K562 (cell line): ENCODE results near the gene FOXN1. TPM values are rescaled to one million over a fixed set of nuclear protein-coding genes. Genes with fewer than 3 reads are reported as not detected.
"Not testable (repeated sequence)": the region's sequence is repeated elsewhere in the genome, so short reads cannot be mapped to it uniquely, and the experiment has no call there.

ENCODE experiments used
- ATAC-seq: fragments of 200-7000 bp; cut with Tn5 transposase; 3 replicates; pipeline ENCODE4 v1.9.1; 2020; ENCODE audit warnings: moderate library complexity
- BruUV-seq: library from RNA; stranded (reverse); fragments of 400-500 nt; replicated peaks from 2 replicates; lab custom pipeline; 2021; lab: Mats Ljungman, UMichigan
- CTCF ChIA-PET: fragments of 300-600 bp; formaldehyde crosslinking; extraction: SDS; loops from one replicate; lab custom pipeline; 2021; ENCODE audit warnings: low intra/inter-chr PET ratio; lab: Yijun Ruan, JAX
- POLR2A ChIA-PET: fragments of 300-600, 350-650 bp; sonication (Branson Sonifier 250); formaldehyde crosslinking; extraction: SDS; loops from one replicate; lab custom pipeline; 2021; ENCODE audit warnings: antibody characterized with exemption, inconsistent platforms; lab: Yijun Ruan, JAX
- DNase-seq, 4 experiments: peaks; one replicate each; pipeline versions ENCODE4 v3.0.0 to v3.0.0-alpha.2; 2011 to 2018; ENCODE audit warnings: low spot score in 3 of 4, mixed read lengths in 3 of 4; ENCODE audit errors: extremely low read depth in 1 of 4
- FAIRE-seq: peaks from 2 replicates; lab custom pipeline; 2011; peaks lifted over from hg19 to GRCh38; lab: Jason Lieb, UNC
- H2AFZ ChIP-seq: 2 replicates; pipeline ENCODE4 v1.6.0; 2011; ENCODE audit warnings: low read depth, low read length, control low read depth, inconsistent platforms
- H3K27ac ChIP-seq: fragments of 200-600 bp; 3 replicates; pipeline ENCODE4 v1.8.0; 2011; ENCODE audit warnings: low read depth, mild to moderate bottlenecking, control low read depth, inconsistent platforms, low read length, moderate library complexity, mixed read lengths; ENCODE audit errors: extremely low read depth
- H3K27me3 ChIP-seq, 2 experiments: fragments of 300-600 bp in 1 of 2; 2 replicates in 1 of 2; 3 replicates in 1 of 2; pipeline versions ENCODE4 v1.6.0 to v1.8.0; 2011; ENCODE audit warnings: inconsistent platforms in 2 of 2, low read length in 2 of 2, mild to moderate bottlenecking in 1 of 2, mixed read lengths in 1 of 2, moderate library complexity in 1 of 2; ENCODE audit not compliant: control insufficient read depth in 2 of 2, insufficient read depth in 2 of 2
- H3K36me3 ChIP-seq: fragments of 300-600 bp; 3 replicates; pipeline ENCODE4 v1.8.0; 2011; ENCODE audit warnings: mild to moderate bottlenecking, low read length, inconsistent platforms; ENCODE audit not compliant: control insufficient read depth, insufficient read depth
- H3K4me1 ChIP-seq, 2 experiments: fragments of 200-600 bp in 1 of 2; replicated peaks in 1 of 2; 2 replicates in 1 of 2; 3 replicates in 1 of 2; pipeline versions ENCODE4 v1.5.1 to v1.8.0; 2011; ENCODE audit warnings: inconsistent platforms in 2 of 2, low read length in 2 of 2, mild to moderate bottlenecking in 1 of 2, mixed read lengths in 1 of 2, moderate library complexity in 1 of 2; ENCODE audit not compliant: control insufficient read depth in 2 of 2, insufficient read depth in 2 of 2
- H3K4me2 ChIP-seq: 2 replicates; pipeline ENCODE4 v1.6.1; 2011; ENCODE audit warnings: low read length, control low read depth, inconsistent platforms, mixed read lengths; ENCODE audit not compliant: insufficient read depth
- H3K4me3 ChIP-seq: fragments of 200-600 bp; sonication (generic), shearing (Covaris generic); 2 replicates; pipeline ENCODE4 v1.5.1; 2016; ENCODE audit warnings: control low read depth, inconsistent platforms
- H3K79me2 ChIP-seq: fragments of 200-600 bp; 3 replicates; pipeline ENCODE4 v1.8.0; 2011; ENCODE audit warnings: low read length, inconsistent platforms; ENCODE audit not compliant: control insufficient read depth, insufficient read depth
- H3K9ac ChIP-seq, 2 experiments: 2 replicates each; pipeline versions ENCODE4 v1.6.0 to v1.6.1; 2011; ENCODE audit warnings: low read depth in 2 of 2, low read length in 2 of 2, control low read depth in 1 of 2, inconsistent platforms in 1 of 2, mild to moderate bottlenecking in 1 of 2, mixed read lengths in 1 of 2; ENCODE audit not compliant: insufficient read depth in 1 of 2
- H3K9me1 ChIP-seq: one replicate; pipeline ENCODE4 v1.6.0; 2011; ENCODE audit warnings: inconsistent platforms, mild to moderate bottlenecking, low read length, moderate library complexity; ENCODE audit not compliant: control insufficient read depth, insufficient read depth
- H3K9me3 ChIP-seq: replicated peaks from 2 replicates; pipeline ENCODE4 v1.5.1; 2011; ENCODE audit warnings: low read depth, low read length, inconsistent platforms; ENCODE audit not compliant: control insufficient read depth, insufficient read depth
- H4K20me1 ChIP-seq: replicated peaks from 2 replicates; pipeline ENCODE4 v1.6.1; 2011; ENCODE audit warnings: low read length, inconsistent platforms, mixed read lengths; ENCODE audit not compliant: control insufficient read depth, insufficient read depth
- CHD1 ChIP-seq: fragments of 200-600 bp; sonication (generic); IDR thresholded peaks from one replicate; pipeline ENCODE4 v1.6.1; 2012; ENCODE audit warnings: mild to moderate bottlenecking, moderate library complexity, low read length, inconsistent platforms
- HNRNPK ChIP-seq: fragments of 200-400 bp; formaldehyde crosslinking; IDR thresholded peaks from one replicate; pipeline ENCODE4 v1.6.1; 2018; ENCODE audit warnings: mild to moderate bottlenecking, low read depth, low read length; ENCODE audit not compliant: poor library complexity, severe bottlenecking
- JUNB ChIP-seq: fragments of 450-650 bp; formaldehyde crosslinking; conservative IDR thresholded peaks from 2 replicates; pipeline ENCODE4 v1.4.0; 2020; ENCODE audit warnings: mild to moderate bottlenecking
- MBD1 ChIP-seq: fragments of 250-450 bp; sonication (Bioruptor Pico); IDR thresholded peaks from 2 replicates; pipeline ENCODE4 v1.8.0; 2022; ENCODE audit warnings: inconsistent platforms
- MTA1 ChIP-seq: fragments of 450-650 bp; IDR thresholded peaks from 2 replicates; pipeline ENCODE4 v1.6.1; 2017; ENCODE audit warnings: borderline replicate concordance
- NUFIP1 ChIP-seq: fragments of 450-650 bp; IDR thresholded peaks from 2 replicates; pipeline ENCODE4 v1.6.1; 2018; ENCODE audit not compliant: partially characterized antibody
- SNRNP70 ChIP-seq: fragments of 200-400 bp; formaldehyde crosslinking; optimal IDR thresholded peaks from 2 replicates; pipeline ENCODE3; 2017; ENCODE audit warnings: low read depth, low read length
- SRSF3 ChIP-seq: fragments of 200-400 bp; formaldehyde crosslinking; IDR thresholded peaks from 2 replicates; pipeline ENCODE4 v1.6.1; 2016; ENCODE audit warnings: mild to moderate bottlenecking, low read length, moderate library complexity; ENCODE audit not compliant: insufficient read depth
- TEAD1 ChIP-seq, 2 experiments: fragments of 450-650 bp in 1 of 2; sonication (generic) in 1 of 2; formaldehyde crosslinking; IDR thresholded peaks; 2 replicates each; pipeline versions ENCODE4 v1.4.0 to v1.8.0; 2020 to 2022; ENCODE audit warnings: mild to moderate bottlenecking in 2 of 2, missing genetic modification reagents in 1 of 2
- ZBTB5 ChIP-seq: fragments of 450-650 bp; IDR thresholded peaks from 2 replicates; pipeline ENCODE4 v1.6.1; 2017; ENCODE audit warnings: antibody characterized with exemption
- ZFP1 ChIP-seq: fragments of 450-650 bp; formaldehyde crosslinking; IDR thresholded peaks from 2 replicates; pipeline ENCODE4 v1.4.0; 2020; ENCODE audit warnings: mild to moderate bottlenecking, mixed read lengths
- WGBS: fragments of 100-300 bp; shearing (Covaris generic); methylation state at CpG from one replicate; pipeline ENCODE4 v1.1.6; 2016; ENCODE audit warnings: low coverage, mixed read lengths; ENCODE audit not compliant: insufficient coverage; ENCODE audit errors: missing lambda C conversion rate; 5-methylcytosine and 5-hydroxymethylcytosine counted together
- in situ Hi-C: fragments of 300-500 bp; cut with MboI; formaldehyde crosslinking; loops from 4 replicates; pipeline ENCODE4 v1.15.0; 2018; ENCODE audit warnings: inconsistent platforms, mixed read lengths
- intact Hi-C: fragments of 100-400 bp; cut with micrococcal nuclease; formaldehyde crosslinking; loops from 2 replicates; pipeline ENCODE4 v1.14.2; 2022
- polyA plus RNA-seq, 8 experiments: library from polyadenylated mRNA; depleted of rRNA in 4 of 8; stranded (reverse) in 5 of 8; unstranded in 3 of 8; fragments of >200 nt; fragmentation: Nextera tagmentation in 2 of 8; fragmentation: Illumina TruSeq in 1 of 8; extraction: Ambion mirVana in 2 of 8; extraction: Trizol in 1 of 8; gene quantifications; 2 replicates each; pipeline versions ENCODE4 v1.2.1 to v1.2.3, GENCODE V29; 2011 to 2014; ENCODE audit warnings: inconsistent platforms in 1 of 8, missing spikeins in 1 of 8
- total RNA-seq, 7 experiments: library from RNA; depleted of rRNA in 6 of 7; stranded (reverse); fragments of >200 nt in 6 of 7; fragmentation: Illumina TruSeq in 2 of 7; extraction: Trizol in 2 of 7; gene quantifications; 2 replicates each; pipeline versions ENCODE4 v1.2.1 to v1.2.3, GENCODE V29; 2011 to 2021; ENCODE audit warnings: low replicate concordance in 1 of 7

Gene FOXN1
- total and polyA plus RNA-seq, 9 of the 15 experiments (the other 6 are each of a cell fraction or from before 2014, with no cell fraction given): not detected

- TF ChIP-seq ZBTB5: no peak
- TF ChIP-seq ZFP1 (CRISPR knock-in tag): no peak
- TF ChIP-seq JUNB (CRISPR knock-in tag): no peak
- no peak for TF ChIP-seq SRSF3
- TF ChIP-seq MTA1: no peak
- TF ChIP-seq CHD1: no peak
These were observed at the start of gene FOXN1 (continued) for GRCh38 chr17:28505986-28506665.

GRCh38 chr17:28457890-28458289 is 48.3 kb upstream of the FOXN1 start:
- peak; percentile 66 for TF ChIP-seq HNRNPK
- TF ChIP-seq TEAD1 (CRISPR knock-in tag; IDR thresholded peaks at IDR 0.05): no peak
- no peak for TF ChIP-seq MBD1
- TF ChIP-seq SNRNP70: no peak
- no peak for TF ChIP-seq NUFIP1
- Histone ChIP-seq H3K4me2 (no peak overlapping the region), H3K36me3 (no peaks in the 10 kb centered on the region), H2AFZ (no peak overlapping the region), H3K27me3 (peaks cover 4 to 8% of the 10 kb centered on the region in 2 experiments; a peak in 3 of 5 replicates), H3K4me1 (peaks cover 0 to 3% of the 10 kb centered on the region in 2 experiments; a peak in 1 of 5 replicates), H3K27ac (no peak overlapping the region), H3K4me3 (no peak overlapping the region), H3K9ac (no peak overlapping the region), H3K9me3 (no peaks in the 10 kb centered on the region; the same call in 1 of the 2 replicates), H3K79me2 (no peaks in the 10 kb centered on the region), H3K9me1 (no peaks in the 10 kb centered on the region), H4K20me1 (no peaks in the 10 kb centered on the region)
- ATAC-seq: no peak
- BruUV-seq: no TSS peak
- POLR2A ChIA-PET: no interaction called here
- WGBS: 6% methylated on average over 1 of the region's 6 CpGs
- CTCF ChIA-PET: no interaction called here
- FAIRE-seq: no peak
- intact Hi-C loops (no loop called here), in situ Hi-C loops (no loop called here)
- no peak for DNase-seq

GRCh38 chr17:28458881-28459280 is 47.3 kb upstream of the FOXN1 start:
- DNase-seq, intact Hi-C loops, H3K36me3 ChIP-seq, BruUV-seq, H3K9me1 ChIP-seq, H3K9me3 ChIP-seq, H3K79me2 ChIP-seq, ATAC-seq, H3K9ac ChIP-seq, H3K4me3 ChIP-seq, CTCF ChIA-PET, H3K27ac ChIP-seq, POLR2A ChIA-PET, H3K4me2 ChIP-seq, in situ Hi-C loops, H4K20me1 ChIP-seq, H2AFZ ChIP-seq, H3K4me1 ChIP-seq, FAIRE-seq: not testable (repeated sequence)
- WGBS: no CpG with 5 or more reads among the region's 32 CpGs
- H3K27me3 ChIP-seq: peaks cover 11 to 13% of the 10 kb centered on the region in 2 experiments; a peak in 4 of 5 replicates
